ENCODE data around the gene TRIP13. TPM values are rescaled to one million over a fixed set of nuclear protein-coding genes. Genes with fewer than 3 reads are reported as not detected.

The TRIP13 gene
- total RNA-seq, 1 experiment from 2014 or later: 42.6 TPM

GRCh38 chr5:886036-886435, 6.6 kb upstream of the TRIP13 start:
- peaks cover 24% of the 10 kb centered on the region; the same call in 1 of the 2 replicates for H3K79me2 ChIP-seq (ENCODE audit: insufficient read depth, low read length)
- Mint-ChIP-seq H3K36me3 (ENCODE audit: insufficient read depth in 1 of 3, low read depth in 3 of 3) (peaks cover 88 to 100% (median 99%) of the 10 kb centered on the region in 3 experiments), H3K27ac (no peak overlapping the region; a peak in 2 of 7 replicates), H3K4me3 (no peak overlapping the region), H3K9me3 (no peaks in the 10 kb centered on the region; a peak in 2 of 5 replicates), H3K4me1 (peaks cover 2 to 3% of the 10 kb centered on the region in 2 experiments; a peak in 2 of 4 replicates), H3K27me3 (ENCODE audit: low read depth) (no peaks in the 10 kb centered on the region)
- no peak overlapping the region for H3K27ac ChIP-seq (ENCODE audit: insufficient read length, low read depth, low read length)
- no peak overlapping the region for H3K14ac ChIP-seq (ENCODE audit: insufficient read depth, low read length)
- H3K27me3 ChIP-seq (ENCODE audit: insufficient read depth, low read length): no peaks in the 10 kb centered on the region
- no peak overlapping the region for H3K18ac ChIP-seq (ENCODE audit: insufficient read length, low read depth, low read length)
- no peak overlapping the region for H2BK120ac ChIP-seq (ENCODE audit: low read depth, low read length, poor library complexity, severe bottlenecking)
- H4K8ac ChIP-seq (replicated peaks; ENCODE audit: insufficient read length, low read depth, low read length): no peak overlapping the region
- H4K5ac ChIP-seq (ENCODE audit: insufficient read length, low read depth, low read length): no peak overlapping the region
- TF ChIP-seq CTCF (conservative IDR thresholded peaks at IDR 0.05): no peak
- no peak overlapping the region for H3K56ac ChIP-seq (ENCODE audit: insufficient read length, low read depth, low read length)
- peaks cover 5% of the 10 kb centered on the region for H4K20me1 ChIP-seq (ENCODE audit: control insufficient read depth, insufficient read depth, insufficient read length)
- H3K4me2 ChIP-seq (ENCODE audit: insufficient read depth, insufficient read length, low read length): no peak overlapping the region
- no peak overlapping the region for H2BK5ac ChIP-seq (ENCODE audit: insufficient read length, low read length)
- WGBS (ENCODE audit: extremely low coverage, insufficient read length, low lambda C conversion rate): no CpG with 5 or more reads among the region's 13 CpGs
- DNase-seq: no peak
- no peak overlapping the region for H2BK20ac ChIP-seq (ENCODE audit: low read depth, low read length, poor library complexity, severe bottlenecking)
- no peak overlapping the region for H3K4ac ChIP-seq (ENCODE audit: low read depth, low read length)
- no peak overlapping the region for H3K9ac ChIP-seq (ENCODE audit: extremely low read depth, insufficient read length, low read length)
- H3K9me3 ChIP-seq (ENCODE audit: control insufficient read depth, low read depth, low read length): no peaks in the 10 kb centered on the region
- no peak overlapping the region for H2AFZ ChIP-seq (ENCODE audit: low read length)
- no peaks in the 10 kb centered on the region for H3K23me2 ChIP-seq (ENCODE audit: insufficient read length, low read depth, low read length, poor library complexity, severe bottlenecking)
- peaks cover 10% of the 10 kb centered on the region for H3K79me1 ChIP-seq (ENCODE audit: insufficient read depth, low read depth, low read length, poor library complexity, severe bottlenecking)
- H2BK15ac ChIP-seq (ENCODE audit: low read depth, low read length): no peak overlapping the region
- H3K23ac ChIP-seq (ENCODE audit: insufficient read length, low read depth, low read length): no peak overlapping the region
- H2BK12ac ChIP-seq (ENCODE audit: insufficient read length, low read depth, low read length): no peak overlapping the region
- no peak overlapping the region for H4K91ac ChIP-seq (ENCODE audit: insufficient read length, low read depth, low read length)
- no peak overlapping the region for H3T11ph ChIP-seq (ENCODE audit: low read length)
- no peak overlapping the region for H2AK5ac ChIP-seq (ENCODE audit: insufficient read length, low read length)
- H3K4me1 ChIP-seq (ENCODE audit: insufficient read depth, low read length): no peaks in the 10 kb centered on the region

Measured in H9 (cell line).